KG1 (cell line): ENCODE data around the gene BAZ1A.

Experiments used
- DNase-seq: peaks from one replicate; lab custom pipeline; 2025; lab: John Stamatoyannopoulos, UW

The BAZ1A gene

GRCh38 chr14:34875031-34875922 is at the start of gene BAZ1A:
Gene BAZ1A (minus strand): TSS chr14:34875360. CDS start chr14:34874604, 756 bp downstream.
- peak; percentile 66 for DNase-seq

- DNase-seq, result no peak
Observed at GRCh38 chr14:34920339-34920738, 45.2 kb upstream of the BAZ1A start.

- DNase-seq, result no peak
Observed at GRCh38 chr14:34913619-34914018, 38.5 kb upstream of the BAZ1A start.

- no peak for DNase-seq
Observed at GRCh38 chr14:34912966-34913365, 37.8 kb upstream of the BAZ1A start.

- no peak for DNase-seq
Observed at GRCh38 chr14:34912182-34912581, 37.0 kb upstream of the BAZ1A start.

- no peak for DNase-seq
Observed at GRCh38 chr14:34911209-34912150, 36.3 kb upstream of the BAZ1A start.

- DNase-seq, result no peak
Observed at GRCh38 chr14:34906287-34906686, 31.1 kb upstream of the BAZ1A start.

- DNase-seq, result no peak
Observed at GRCh38 chr14:34895277-34895676, 20.1 kb upstream of the BAZ1A start.

- DNase-seq, result no peak
Observed at GRCh38 chr14:34890937-34891336, 15.8 kb upstream of the BAZ1A start.

GRCh38 chr14:34888186-34888585 is 13.0 kb upstream of the BAZ1A start:
- DNase-seq, result no peak

GRCh38 chr14:34883954-34884353 is 8.8 kb upstream of the BAZ1A start:
- no peak for DNase-seq

- DNase-seq, result peak; percentile 69
Observed at GRCh38 chr14:34874386-34875030, 652 bp downstream of the BAZ1A start.

GRCh38 chr14:34873589-34874385 is 1.4 kb downstream of the BAZ1A start:
- peak; percentile 69 for DNase-seq

GRCh38 chr14:34872822-34873588 is 2.2 kb downstream of the BAZ1A start:
- no peak for DNase-seq

- DNase-seq, result no peak
Observed at GRCh38 chr14:34867199-34867598, 8.0 kb downstream of the BAZ1A start.

- no peak for DNase-seq
Observed at GRCh38 chr14:34865889-34866574, 9.1 kb downstream of the BAZ1A start.

- DNase-seq, result no peak
Observed at GRCh38 chr14:34863844-34864243, 11.3 kb downstream of the BAZ1A start.

GRCh38 chr14:34858765-34859164 is 16.4 kb downstream of the BAZ1A start:
- DNase-seq, result no peak

- peak; percentile 25 for DNase-seq
Observed at GRCh38 chr14:34857689-34858449, 17.3 kb downstream of the BAZ1A start.
